GM10266 (cell line): ENCODE measurements around the gene ZBTB6.
"Not testable (repeated sequence)": the region's sequence is repeated elsewhere in the genome, so short reads cannot be mapped to it uniquely, and the experiment has no call there.

Experiments
- DNase-seq: peaks from one replicate; pipeline ENCODE4 v3.0.0; 2012; ENCODE audit errors: extremely low spot score
- TF ChIP-seq, protein P1 (sequence below): IDR thresholded peaks from 2 replicates; pipeline ENCODE4 v1.5.1; 2012; ENCODE audit warnings: mild to moderate bottlenecking, low read depth; ENCODE audit not compliant: control insufficient read depth, insufficient read depth; ENCODE audit errors: missing control alignments

The ZBTB6 gene

DNA sequence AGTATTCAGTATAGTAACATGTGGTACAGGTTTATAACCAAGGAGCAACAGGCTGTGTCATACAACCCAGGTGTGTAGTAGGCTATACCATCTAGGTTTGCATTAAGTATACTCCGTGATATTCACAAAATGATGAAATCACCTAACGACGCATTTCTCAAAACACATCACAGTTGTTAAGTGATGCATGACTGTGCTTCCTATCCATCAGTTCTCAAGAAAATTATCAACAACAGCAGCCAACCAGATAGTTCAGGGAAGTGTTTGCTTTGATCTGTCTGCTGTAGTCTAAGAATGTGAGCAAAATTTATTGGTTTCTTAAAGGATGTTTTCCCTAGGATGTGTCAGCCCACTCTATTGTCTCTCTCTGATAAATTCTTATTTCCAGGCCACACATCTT is 10.8 kb upstream of the ZBTB6 start:
- DNase-seq = no peak
- TF ChIP-seq, protein P1, sequence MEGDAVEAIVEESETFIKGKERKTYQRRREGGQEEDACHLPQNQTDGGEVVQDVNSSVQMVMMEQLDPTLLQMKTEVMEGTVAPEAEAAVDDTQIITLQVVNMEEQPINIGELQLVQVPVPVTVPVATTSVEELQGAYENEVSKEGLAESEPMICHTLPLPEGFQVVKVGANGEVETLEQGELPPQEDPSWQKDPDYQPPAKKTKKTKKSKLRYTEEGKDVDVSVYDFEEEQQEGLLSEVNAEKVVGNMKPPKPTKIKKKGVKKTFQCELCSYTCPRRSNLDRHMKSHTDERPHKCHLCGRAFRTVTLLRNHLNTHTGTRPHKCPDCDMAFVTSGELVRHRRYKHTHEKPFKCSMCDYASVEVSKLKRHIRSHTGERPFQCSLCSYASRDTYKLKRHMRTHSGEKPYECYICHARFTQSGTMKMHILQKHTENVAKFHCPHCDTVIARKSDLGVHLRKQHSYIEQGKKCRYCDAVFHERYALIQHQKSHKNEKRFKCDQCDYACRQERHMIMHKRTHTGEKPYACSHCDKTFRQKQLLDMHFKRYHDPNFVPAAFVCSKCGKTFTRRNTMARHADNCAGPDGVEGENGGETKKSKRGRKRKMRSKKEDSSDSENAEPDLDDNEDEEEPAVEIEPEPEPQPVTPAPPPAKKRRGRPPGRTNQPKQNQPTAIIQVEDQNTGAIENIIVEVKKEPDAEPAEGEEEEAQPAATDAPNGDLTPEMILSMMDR = no peak

DNA sequence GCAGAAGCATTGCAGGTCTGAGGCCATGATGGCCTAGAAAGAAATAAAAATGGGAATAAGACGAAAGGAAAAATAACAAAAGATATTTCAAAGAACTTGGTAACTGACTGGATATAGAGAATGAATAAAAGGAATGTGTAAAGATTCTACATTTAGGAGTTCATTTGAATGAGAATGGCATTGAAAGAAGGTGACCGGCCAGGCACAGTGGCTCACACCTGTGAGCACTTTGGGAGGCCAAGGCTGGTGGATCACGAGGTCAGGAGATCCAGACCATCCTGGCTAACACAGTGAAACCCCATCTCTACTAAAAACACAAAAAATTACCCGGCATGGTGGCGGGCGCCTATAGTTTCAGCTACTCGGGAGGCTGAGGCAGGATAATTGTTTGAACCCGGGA is 9.6 kb upstream of the ZBTB6 start:
- TF ChIP-seq, protein P1 = no peak
- DNase-seq = no peak

DNA sequence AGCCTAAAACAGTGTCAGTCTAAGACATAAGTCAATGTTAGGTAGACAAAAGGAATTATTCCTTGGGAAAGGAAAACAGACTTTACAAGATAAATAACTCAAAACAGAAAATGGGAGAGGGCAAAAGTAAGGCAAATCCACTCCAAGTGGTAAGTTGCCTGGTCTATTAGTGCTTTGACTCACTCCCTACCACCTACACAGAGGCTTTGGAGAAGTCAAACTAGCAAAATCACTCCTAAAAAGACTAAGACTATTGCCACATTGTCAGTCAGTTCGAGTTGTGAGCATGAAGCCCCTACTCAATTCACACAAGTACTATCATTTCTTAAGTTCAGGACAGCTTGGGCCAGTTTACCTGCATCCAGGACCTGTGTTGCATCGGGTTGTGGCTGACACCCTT is 5.2 kb upstream of the ZBTB6 start:
- no peak for DNase-seq
- TF ChIP-seq, protein P1 = no peak

DNA sequence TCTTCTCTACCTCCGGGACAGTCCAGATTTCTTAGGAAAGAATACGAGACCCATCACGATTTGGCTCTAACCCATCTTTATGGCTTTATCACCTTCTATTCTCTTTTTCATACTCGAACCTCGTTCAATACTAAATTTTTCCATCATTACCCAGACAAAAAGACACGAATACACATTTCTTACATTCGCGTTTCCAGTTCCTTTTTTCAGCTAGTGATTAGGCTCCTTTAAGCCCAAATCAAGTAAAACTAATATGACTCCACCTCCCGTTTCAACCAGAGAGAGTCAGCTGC is 506 bp downstream of the ZBTB6 start:
- TF ChIP-seq, protein P1 = peak; percentile 21
- no peak for DNase-seq

DNA sequence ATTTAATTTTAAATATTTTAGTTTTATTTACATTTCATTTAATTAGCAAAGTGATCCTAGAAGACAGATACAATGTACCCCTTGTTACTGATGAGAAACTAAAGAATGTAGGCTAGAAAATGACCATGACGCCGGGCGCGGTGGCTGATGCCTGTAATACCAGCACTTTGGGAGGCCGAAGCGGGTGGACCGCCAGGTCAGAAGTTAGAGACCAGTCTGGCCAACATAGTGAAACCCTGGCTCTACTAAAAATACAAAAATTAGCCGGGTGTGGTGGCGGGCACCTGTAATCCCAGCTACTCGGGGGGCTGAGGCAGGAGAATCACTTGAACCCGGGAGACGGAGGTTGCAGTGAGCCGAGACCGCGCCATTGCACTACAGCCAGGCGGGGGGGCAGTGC is 7.0 kb downstream of the ZBTB6 start:
- DNase-seq = not testable (repeated sequence)

DNA sequence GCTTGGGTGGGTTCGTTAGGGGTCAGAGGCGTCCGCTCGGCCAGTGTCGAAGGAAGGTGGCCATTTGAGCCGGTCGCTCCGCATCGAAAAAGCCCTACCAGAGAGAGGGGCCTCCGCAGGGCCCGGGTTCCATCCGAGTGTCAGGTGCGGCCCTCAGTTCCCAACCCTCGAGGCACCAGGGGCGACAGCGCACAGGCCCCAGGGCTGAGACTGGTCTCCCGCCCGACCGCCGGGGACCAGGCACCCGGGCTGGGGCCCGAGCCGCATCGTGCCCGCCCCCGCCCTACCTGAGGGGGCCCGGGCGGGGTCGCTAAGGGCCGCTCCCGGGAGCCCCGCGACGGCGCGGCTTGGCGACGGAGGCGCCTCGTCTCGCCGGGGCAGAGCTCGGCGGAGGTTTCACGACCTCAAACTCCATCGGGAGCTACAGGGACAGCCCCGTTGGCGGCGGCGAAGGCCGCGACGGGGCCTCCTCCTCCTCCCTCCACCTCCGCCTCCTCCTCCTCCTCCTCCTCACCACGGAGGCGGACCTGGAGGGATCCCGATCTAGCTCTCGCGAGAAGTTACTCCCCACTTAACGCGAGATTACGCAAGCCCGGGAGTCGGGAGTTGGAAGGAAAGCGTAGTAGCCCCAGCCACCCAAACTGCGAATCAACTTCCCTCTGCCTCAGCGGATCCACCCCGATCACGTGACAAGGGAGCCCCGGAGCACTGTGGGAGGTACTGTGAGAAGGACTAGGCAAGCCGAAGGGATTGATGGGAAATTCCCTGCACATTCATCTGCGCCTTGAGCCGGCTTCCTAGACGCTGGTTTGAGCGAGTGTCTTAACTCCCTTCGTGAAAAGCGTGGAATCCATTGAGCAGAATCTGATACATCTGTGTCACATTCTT is 8.1 kb downstream of the ZBTB6 start, which contains the start of gene RC3H2:
Gene RC3H2, minus strand, starts transcription at position 537 of the 888 bp plus-strand sequence. CDS start 7,850 bp downstream, outside the sequence.
- DNase-seq = peak; percentile 91
- TF ChIP-seq, protein P1 = no peak

DNA sequence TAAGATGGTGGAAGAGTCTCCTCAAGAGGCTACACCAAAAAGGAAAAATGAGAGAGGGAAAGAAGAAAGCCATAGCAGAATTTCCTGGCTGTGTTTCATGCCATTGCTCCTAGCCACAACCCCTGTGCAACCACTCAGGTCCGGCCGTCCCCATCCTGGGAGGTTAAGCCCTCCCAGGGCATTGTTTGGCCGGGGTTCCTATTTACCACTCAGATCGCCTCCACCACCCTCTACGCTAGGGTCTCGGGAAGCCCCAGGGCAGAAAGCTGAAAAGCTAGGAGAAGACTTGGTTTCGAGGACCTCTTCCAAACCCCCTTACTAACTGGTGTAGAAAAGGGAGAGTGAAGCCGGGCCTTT is 8.7 kb downstream of the ZBTB6 start:
- TF ChIP-seq, protein P1 = no peak
- DNase-seq = peak; percentile 49
